Tibial nerve (tissue), 4 donors: Measurements from ENCODE around the gene COMMD4. TPM values are rescaled to one million over a fixed set of nuclear protein-coding genes. Genes with fewer than 3 reads are reported as not detected.
"Not testable (repeated sequence)": the region's sequence is repeated elsewhere in the genome, so short reads cannot be mapped to it uniquely, and the experiment has no call there.

Experiments
- DNase-seq, 2 donors: peaks; one replicate each; pipeline ENCODE4 v3.0.0-alpha.2; 2019; ENCODE audit warnings: low spot score in 2 of 2
- H3K27ac ChIP-seq, 4 donors: fragments of 200-600 bp; sonication (generic) in 3 of 4; one replicate each; pipeline ENCODE4 v1.5.1; 2017 to 2019; ENCODE audit warnings: mild to moderate bottlenecking in 1 of 4
- H3K27me3 ChIP-seq, 2 donors: fragments of 200-600 bp; sonication (generic) in 1 of 2; one replicate each; pipeline versions ENCODE4 v1.5.1 to v1.6.0; 2017 to 2019
- H3K36me3 ChIP-seq, 3 donors: fragments of 200-600 bp; sonication (generic); one replicate each; pipeline ENCODE4 v1.5.1; 2018 to 2019
- H3K4me1 ChIP-seq, 4 donors: fragments of 200-600 bp; sonication (generic) in 3 of 4; one replicate each; pipeline ENCODE4 v1.5.1; 2017 to 2019
- H3K4me3 ChIP-seq, 4 donors: fragments of 200-600 bp; sonication (generic) in 3 of 4; one replicate each; pipeline ENCODE4 v1.5.1; 2017 to 2019; ENCODE audit warnings: mild to moderate bottlenecking in 1 of 4, moderate library complexity in 1 of 4
- H3K9me3 ChIP-seq, 4 donors: fragments of 200-600 bp; sonication (generic) in 3 of 4; one replicate each; pipeline ENCODE4 v1.5.1; 2017 to 2019
- EP300 ChIP-seq, 2 donors: sonication (generic); formaldehyde crosslinking; IDR thresholded peaks; one replicate each; pipeline ENCODE4 v1.6.1; 2017; ENCODE audit warnings: antibody characterized with exemption in 2 of 2, mild to moderate bottlenecking in 1 of 2
- POLR2A ChIP-seq, 2 donors: fragments of 450-650 bp; IDR thresholded peaks; one replicate each; pipeline ENCODE4 v1.6.1; 2017; ENCODE audit warnings: antibody characterized with exemption in 2 of 2, mild to moderate bottlenecking in 2 of 2, moderate library complexity in 2 of 2
- WGBS, 2 donors: methylation state at CpG; one replicate each; pipeline ENCODE4 v1.1.5; 2018; 5-methylcytosine and 5-hydroxymethylcytosine counted together
- total RNA-seq, 4 donors: library from RNA; depleted of rRNA; stranded (reverse); fragments of >200 nt; gene quantifications; one replicate each; pipeline ENCODE4 v1.1.0, GENCODE V29; 2016
- TF ChIP-seq, protein P1 (sequence below), 5 experiments: fragments of 200-600 bp in 3 of 5; fragments of 450-650 bp in 2 of 5; sonication (generic) in 3 of 5; IDR thresholded peaks; one replicate each; pipeline ENCODE4 v1.5.1; 2016 to 2019; ENCODE audit warnings: antibody characterized with exemption in 5 of 5, mild to moderate bottlenecking in 3 of 5, moderate library complexity in 2 of 5

Gene COMMD4
- total RNA-seq: 10 to 100 TPM; 57.1 to 88.5 (median 66.2) TPM

DNA sequence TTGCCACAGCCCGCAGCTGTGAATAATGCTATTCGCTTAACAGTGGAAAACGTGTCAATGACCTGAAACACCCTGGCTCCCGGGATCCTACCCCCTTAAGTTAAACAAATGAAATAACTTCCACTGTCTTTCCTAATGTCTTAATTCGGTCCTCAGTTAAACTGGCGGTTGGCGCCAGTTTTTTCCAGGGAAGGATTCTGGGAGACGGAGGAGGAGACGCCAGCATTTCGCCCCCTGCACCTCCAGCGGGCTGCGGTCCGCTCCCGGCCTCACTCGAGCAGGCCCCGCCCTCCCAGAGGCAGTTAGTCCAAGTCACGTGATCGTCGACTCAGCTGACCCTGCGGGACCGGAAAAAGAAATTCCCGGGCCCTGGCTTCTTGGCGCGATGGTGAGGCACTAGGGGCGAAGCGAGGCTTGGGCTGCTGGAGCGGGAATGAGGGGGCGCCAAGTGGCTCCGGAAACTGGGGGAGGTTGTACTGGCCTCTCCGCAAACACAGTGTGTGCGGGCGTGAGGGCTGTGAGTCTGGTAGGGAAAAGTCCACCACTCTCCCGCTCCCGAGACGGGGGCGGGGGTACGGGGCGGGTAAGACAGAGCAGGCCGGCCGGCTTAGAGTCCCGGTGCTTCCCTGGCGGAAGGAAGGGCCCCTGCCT lies at the start of gene COMMD4:
Gene COMMD4 (plus strand): TSS at position 359 of the 651 bp plus-strand sequence. CDS start 27 bp downstream, at position 386.
- Histone ChIP-seq H3K36me3 (peaks cover 0 to 26% (median 0%) of the 10 kb centered on the region in 3 donors), H3K27ac (peak within 1 kb of the TSS; percentile 2 to 79 (median 68)), H3K4me3 (peak within 1 kb of the TSS; percentile 54 to 86 (median 84)), H3K27me3 (no peaks in the 10 kb centered on the region), H3K9me3 (no peaks in the 10 kb centered on the region), H3K4me1 (peaks cover 0 to 21% (median 8%) of the 10 kb centered on the region in 4 donors)
- DNase-seq: peak; percentile 97 to 98
- TF ChIP-seq POLR2A (IDR thresholded peaks at IDR 0.05) (peak in 1 of 2 donors; percentile 34), EP300 (IDR thresholded peaks at IDR 0.05) (peak; percentile 50 to 90)
- TF ChIP-seq, protein P1, sequence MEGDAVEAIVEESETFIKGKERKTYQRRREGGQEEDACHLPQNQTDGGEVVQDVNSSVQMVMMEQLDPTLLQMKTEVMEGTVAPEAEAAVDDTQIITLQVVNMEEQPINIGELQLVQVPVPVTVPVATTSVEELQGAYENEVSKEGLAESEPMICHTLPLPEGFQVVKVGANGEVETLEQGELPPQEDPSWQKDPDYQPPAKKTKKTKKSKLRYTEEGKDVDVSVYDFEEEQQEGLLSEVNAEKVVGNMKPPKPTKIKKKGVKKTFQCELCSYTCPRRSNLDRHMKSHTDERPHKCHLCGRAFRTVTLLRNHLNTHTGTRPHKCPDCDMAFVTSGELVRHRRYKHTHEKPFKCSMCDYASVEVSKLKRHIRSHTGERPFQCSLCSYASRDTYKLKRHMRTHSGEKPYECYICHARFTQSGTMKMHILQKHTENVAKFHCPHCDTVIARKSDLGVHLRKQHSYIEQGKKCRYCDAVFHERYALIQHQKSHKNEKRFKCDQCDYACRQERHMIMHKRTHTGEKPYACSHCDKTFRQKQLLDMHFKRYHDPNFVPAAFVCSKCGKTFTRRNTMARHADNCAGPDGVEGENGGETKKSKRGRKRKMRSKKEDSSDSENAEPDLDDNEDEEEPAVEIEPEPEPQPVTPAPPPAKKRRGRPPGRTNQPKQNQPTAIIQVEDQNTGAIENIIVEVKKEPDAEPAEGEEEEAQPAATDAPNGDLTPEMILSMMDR (IDR thresholded peaks at IDR 0.05): no peak
- WGBS, 2 donors: 0 to 1% methylated on average over 42 of the region's 42 CpGs

DNA sequence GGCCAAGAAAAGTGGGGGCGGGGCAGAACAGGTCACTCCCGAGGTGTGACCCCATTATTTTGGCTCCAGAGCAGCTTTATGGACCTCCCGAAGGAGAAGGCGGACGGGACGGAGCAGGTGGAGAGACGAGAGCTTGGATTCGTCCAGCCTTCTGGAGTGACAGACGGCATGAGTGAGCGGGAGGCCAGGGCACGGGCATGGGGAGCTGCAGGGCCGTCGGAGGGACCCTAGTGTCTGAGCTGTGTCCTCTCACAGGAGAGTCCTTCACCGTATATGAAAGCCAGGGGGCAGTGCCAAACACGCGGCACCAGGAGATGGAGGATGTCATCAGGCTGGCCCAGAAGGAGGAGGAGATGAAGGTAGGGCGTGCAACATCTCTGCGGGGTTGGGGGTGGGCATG lies 42.2 kb upstream of the COMMD4 start:
- not testable (repeated sequence) for H3K4me3 ChIP-seq, DNase-seq, H3K4me1 ChIP-seq, H3K27ac ChIP-seq, H3K9me3 ChIP-seq, H3K27me3 ChIP-seq, H3K36me3 ChIP-seq
- no CpG with 5 or more reads among the region's 18 CpGs for WGBS, 2 donors

DNA sequence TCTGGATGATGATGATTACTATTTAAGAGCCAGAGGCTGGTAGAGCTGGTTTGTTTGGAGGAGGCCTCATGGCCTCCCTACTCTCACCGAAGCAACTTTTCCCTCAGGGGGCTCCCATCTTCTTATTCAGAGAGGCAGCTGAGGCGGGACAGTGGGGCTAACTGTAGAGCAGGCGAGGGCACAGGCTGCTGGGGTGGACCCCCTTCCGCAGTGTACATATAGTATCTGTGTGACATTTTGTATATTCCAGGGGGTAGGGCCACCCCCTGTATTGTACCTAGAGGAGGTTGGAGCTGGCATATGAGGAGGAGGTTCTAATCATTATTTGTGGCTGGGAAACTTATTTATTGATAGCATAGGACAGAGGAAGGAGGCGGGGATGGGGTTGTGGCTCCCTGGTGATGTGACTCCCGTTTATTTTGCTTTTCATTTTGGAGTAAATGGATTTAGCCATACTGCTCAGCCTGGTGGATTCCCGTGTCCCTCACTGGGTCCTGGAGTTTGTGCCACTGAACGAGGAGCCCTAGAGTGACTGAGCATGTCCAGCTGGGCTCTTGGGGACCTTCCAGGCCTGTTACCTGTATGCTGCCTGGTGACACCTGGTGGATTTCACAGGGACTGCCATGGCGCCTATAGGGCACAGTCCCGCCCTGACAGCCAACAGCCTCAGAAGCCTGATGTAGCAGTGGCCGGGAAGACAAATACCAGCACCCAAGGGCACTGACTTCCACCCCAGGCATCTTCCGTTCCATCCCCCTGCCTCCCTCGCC lies 37.1 kb upstream of the COMMD4 start:
- not testable (repeated sequence) for H3K27me3 ChIP-seq, H3K9me3 ChIP-seq, H3K4me3 ChIP-seq, DNase-seq, H3K27ac ChIP-seq, H3K36me3 ChIP-seq, H3K4me1 ChIP-seq
- WGBS, 2 donors: 72 to 74% methylated on average over 3 to 5 of the region's 13 CpGs

DNA sequence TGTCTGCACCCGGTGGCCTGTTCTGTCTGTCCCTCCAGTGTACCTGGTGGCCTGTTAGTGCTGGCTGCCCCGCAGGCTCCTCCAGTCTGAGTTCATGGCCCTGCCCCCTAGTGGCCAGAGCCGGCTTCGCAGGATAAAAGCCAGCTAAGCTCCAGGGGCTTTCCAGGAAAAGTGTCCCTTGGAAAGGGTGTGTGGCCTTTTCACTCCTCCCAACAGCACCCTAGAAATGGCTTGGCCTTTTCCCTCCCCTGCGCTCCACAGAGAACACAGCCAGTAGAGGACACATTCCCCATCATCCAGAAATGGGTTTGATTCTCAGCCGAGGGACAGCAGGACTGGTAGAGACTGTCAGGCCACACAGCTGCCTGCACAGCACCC lies 36.6 kb upstream of the COMMD4 start:
- peak; percentile 28 to 44 for DNase-seq
- H3K27ac ChIP-seq, H3K27me3 ChIP-seq, H3K4me1 ChIP-seq, H3K36me3 ChIP-seq, H3K9me3 ChIP-seq, H3K4me3 ChIP-seq: not testable (repeated sequence)
- WGBS, 2 donors: 4% methylated on average over 4 of the region's 6 CpGs; no CpG with 5 or more reads in 1 of the 2 donors
- TF ChIP-seq, protein P1 (IDR thresholded peaks at IDR 0.05): peak in 4 of 5 experiments; percentile 18 to 66 (median 48)

DNA sequence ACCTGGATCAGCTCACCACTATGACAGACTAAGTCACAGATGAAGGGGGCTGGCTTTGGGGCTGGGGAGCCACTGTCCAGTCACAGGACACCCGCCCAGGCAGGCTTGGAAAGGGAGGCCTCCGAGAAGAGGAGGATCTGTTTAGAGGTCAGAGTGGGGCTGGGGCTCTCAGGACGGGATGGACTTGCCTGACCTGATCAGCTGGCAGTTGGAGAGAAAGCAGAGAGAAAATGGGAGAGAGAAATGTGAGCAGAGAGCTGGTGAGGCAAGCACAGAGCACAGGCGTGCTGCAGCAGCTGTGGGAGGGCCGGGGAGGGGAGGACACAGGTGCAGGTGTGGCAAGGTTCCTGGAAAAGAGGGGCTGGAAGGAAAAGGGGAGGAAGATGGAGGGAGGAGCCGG lies 35.8 kb upstream of the COMMD4 start:
- not testable (repeated sequence) for H3K36me3 ChIP-seq, H3K27ac ChIP-seq, DNase-seq, H3K4me3 ChIP-seq, H3K4me1 ChIP-seq, H3K9me3 ChIP-seq
- 49 to 61% methylated on average over 5 to 6 of the region's 6 CpGs for WGBS, 2 donors
- peaks cover 0 to 11% of the 10 kb centered on the region in 2 donors for H3K27me3 ChIP-seq

DNA sequence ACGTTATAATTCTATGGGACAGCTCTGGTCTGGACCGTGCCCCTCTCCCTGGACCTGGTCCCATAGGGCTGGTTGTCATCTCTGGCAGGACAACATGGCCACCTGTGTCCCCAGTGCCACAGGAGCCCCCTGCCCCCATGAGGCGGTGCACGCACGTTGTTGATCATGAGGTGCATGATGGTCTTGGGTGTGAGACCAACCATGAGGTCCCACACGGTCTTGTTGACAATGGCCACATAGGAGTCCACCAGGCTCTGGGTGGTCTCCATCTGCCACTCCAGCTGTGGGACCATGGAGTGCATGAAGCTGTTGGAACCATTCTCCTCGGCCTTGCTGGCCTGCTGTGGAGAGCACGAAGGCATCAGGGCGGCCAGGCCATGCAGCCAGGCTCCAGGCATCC lies 33.5 kb upstream of the COMMD4 start:
- TF ChIP-seq EP300 (IDR thresholded peaks at IDR 0.05) (no peak), POLR2A (IDR thresholded peaks at IDR 0.05) (no peak)
- TF ChIP-seq, protein P1 (IDR thresholded peaks at IDR 0.05): no peak
- Histone ChIP-seq H3K27me3 (peaks cover 0 to 31% of the 10 kb centered on the region in 2 donors), H3K4me1 (no peaks in the 10 kb centered on the region), H3K9me3 (no peaks in the 10 kb centered on the region), H3K4me3 (no peak overlapping the region), H3K27ac (no peak overlapping the region), H3K36me3 (no peaks in the 10 kb centered on the region)
- 82 to 91% methylated on average over 9 of the region's 9 CpGs for WGBS, 2 donors
- no peak for DNase-seq

DNA sequence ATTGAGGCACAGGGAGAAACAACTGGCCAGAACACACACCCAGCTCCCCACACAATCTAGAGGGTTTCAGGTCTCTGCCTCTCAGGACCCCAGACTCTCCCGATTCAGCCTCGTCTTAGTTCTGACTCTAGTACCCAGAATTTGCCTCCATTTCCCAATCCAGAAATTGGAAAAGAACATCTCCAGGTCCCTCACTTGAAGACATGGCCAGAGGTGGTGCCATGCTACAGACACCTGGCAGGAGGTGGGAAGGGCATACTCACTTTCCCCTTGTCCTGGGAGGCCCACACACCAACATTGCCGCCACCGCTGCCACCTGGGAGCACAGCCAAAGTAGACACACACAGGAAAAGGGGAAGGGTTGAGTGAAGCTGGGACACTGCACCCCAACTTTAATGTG lies 33.1 kb upstream of the COMMD4 start:
- not testable (repeated sequence) for H3K4me1 ChIP-seq, H3K4me3 ChIP-seq, H3K9me3 ChIP-seq, H3K27ac ChIP-seq, H3K36me3 ChIP-seq, DNase-seq
- H3K27me3 ChIP-seq: peaks cover 0 to 35% of the 10 kb centered on the region in 2 donors
- 97 to 98% methylated on average over 4 of the region's 4 CpGs for WGBS, 2 donors
